Central memory CD8-positive, alpha-beta T cell (primary cell): ENCODE results near the gene PPCS.

Experiments
- ATAC-seq: fragments of 150-1000 bp; cut with Tn5 transposase; replicated peaks from 2 replicates; pipeline ENCODE4 v1.10.0; 2022; ENCODE audit warnings: mild to moderate bottlenecking, moderate FRiP score, moderate number of reproducible peaks; ENCODE audit not compliant: poor library complexity, severe bottlenecking; ENCODE audit errors: extremely low read depth
- DNase-seq, 2 donors: peaks; one replicate each; pipeline ENCODE4 v3.0.0; 2021; ENCODE audit warnings: low spot score in 2 of 2
- H3K27ac Mint-ChIP-seq: one replicate; pipeline ENCODE4 v1.8.0; 2022; ENCODE audit warnings: low read depth, mild to moderate bottlenecking, moderate library complexity, mixed read lengths
- H3K27me3 Mint-ChIP-seq: one replicate; pipeline ENCODE4 v1.8.0; 2022; ENCODE audit warnings: mixed read lengths
- H3K36me3 Mint-ChIP-seq: one replicate; pipeline ENCODE4 v1.8.0; 2022; ENCODE audit warnings: mild to moderate bottlenecking, moderate library complexity, mixed read lengths; ENCODE audit not compliant: insufficient read depth
- H3K4me1 Mint-ChIP-seq: one replicate; pipeline ENCODE4 v1.8.0; 2022; ENCODE audit warnings: mixed read lengths
- H3K4me3 Mint-ChIP-seq: one replicate; pipeline ENCODE4 v1.8.0; 2022; ENCODE audit warnings: mild to moderate bottlenecking, moderate library complexity, mixed read lengths
- H3K9me3 Mint-ChIP-seq: one replicate; pipeline ENCODE4 v1.8.0; 2022; ENCODE audit warnings: mixed read lengths

The PPCS gene

GRCh38 chr1:42430286-42431135 is 25.8 kb upstream of the PPCS start:
- no peak for ATAC-seq
- Mint-ChIP-seq H3K27ac (no peak overlapping the region), H3K4me1 (no peaks in the 10 kb centered on the region), H3K9me3 (no peaks in the 10 kb centered on the region), H3K36me3 (peaks cover 2% of the 10 kb centered on the region), H3K4me3 (no peak overlapping the region), H3K27me3 (no peaks in the 10 kb centered on the region)
- no peak for DNase-seq

DNA sequence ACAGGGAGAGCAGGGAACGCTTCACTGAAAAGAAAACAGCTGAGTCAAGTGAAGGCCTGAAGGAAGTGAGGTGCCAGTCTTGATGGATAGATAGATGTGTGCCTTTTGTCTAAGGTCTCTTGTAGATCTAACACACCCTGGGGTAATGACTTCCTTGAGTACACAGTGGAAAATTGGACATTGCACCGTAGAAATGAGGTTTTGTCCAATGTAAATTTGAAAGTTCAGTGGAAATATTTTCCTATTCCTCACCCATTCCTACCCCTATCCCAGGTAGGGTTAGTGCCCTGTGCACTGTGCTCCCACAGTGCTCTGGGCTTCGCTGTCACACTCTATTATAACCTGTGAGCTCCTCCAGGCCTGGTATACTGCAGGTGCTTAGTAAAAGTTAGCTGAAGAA is 24.8 kb upstream of the PPCS start:
- Mint-ChIP-seq H3K4me3 (no peak overlapping the region), H3K27me3 (no peaks in the 10 kb centered on the region), H3K4me1 (no peaks in the 10 kb centered on the region), H3K36me3 (peaks cover 2% of the 10 kb centered on the region), H3K9me3 (no peaks in the 10 kb centered on the region), H3K27ac (no peak overlapping the region)
- DNase-seq: no peak
- ATAC-seq: no peak

DNA sequence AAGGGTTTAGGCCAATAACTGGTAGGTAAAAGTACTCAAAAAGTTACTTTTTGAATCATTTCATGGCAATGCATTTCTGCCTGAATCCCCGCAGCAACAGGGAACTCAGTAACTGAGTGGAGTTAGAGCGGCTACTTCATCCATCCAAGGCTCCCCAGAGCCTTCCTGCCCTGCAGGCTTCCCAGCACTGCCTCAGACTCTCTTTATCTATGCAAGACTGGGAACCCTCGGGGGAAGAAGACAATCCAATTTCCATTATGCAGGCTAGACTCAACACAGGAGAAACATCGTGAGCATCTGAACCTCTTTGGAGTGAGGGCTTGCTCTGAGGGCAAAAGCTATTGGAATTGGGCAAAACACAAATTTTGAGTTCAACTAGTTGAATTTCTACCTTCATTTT is 23.6 kb upstream of the PPCS start:
- H3K4me1 Mint-ChIP-seq: no peaks in the 10 kb centered on the region
- DNase-seq: no peak
- no peak overlapping the region for H3K4me3 Mint-ChIP-seq
- no peak for ATAC-seq
- H3K27ac Mint-ChIP-seq: no peak overlapping the region
- peaks cover 10% of the 10 kb centered on the region for H3K27me3 Mint-ChIP-seq
- no peaks in the 10 kb centered on the region for H3K36me3 Mint-ChIP-seq
- H3K9me3 Mint-ChIP-seq: no peaks in the 10 kb centered on the region

GRCh38 chr1:42433369-42433768 is 23.0 kb upstream of the PPCS start:
- no peak overlapping the region for H3K27ac Mint-ChIP-seq
- H3K27me3 Mint-ChIP-seq: peaks cover 10% of the 10 kb centered on the region
- H3K9me3 Mint-ChIP-seq: no peaks in the 10 kb centered on the region
- no peaks in the 10 kb centered on the region for H3K4me1 Mint-ChIP-seq
- H3K36me3 Mint-ChIP-seq: no peaks in the 10 kb centered on the region
- no peak overlapping the region for H3K4me3 Mint-ChIP-seq
- DNase-seq: no peak
- no peak for ATAC-seq

GRCh38 chr1:42434340-42434739 is 22.0 kb upstream of the PPCS start:
- Mint-ChIP-seq H3K27me3 (peaks cover 10% of the 10 kb centered on the region), H3K36me3 (no peaks in the 10 kb centered on the region), H3K4me1 (no peaks in the 10 kb centered on the region), H3K9me3 (no peaks in the 10 kb centered on the region), H3K4me3 (no peak overlapping the region), H3K27ac (no peak overlapping the region)
- DNase-seq: no peak
- ATAC-seq: no peak

GRCh38 chr1:42439940-42440339 is 16.4 kb upstream of the PPCS start:
- Mint-ChIP-seq H3K27me3 (peaks cover 10% of the 10 kb centered on the region), H3K4me3 (no peak overlapping the region), H3K4me1 (no peaks in the 10 kb centered on the region), H3K36me3 (no peaks in the 10 kb centered on the region), H3K27ac (no peak overlapping the region), H3K9me3 (no peaks in the 10 kb centered on the region)
- ATAC-seq: no peak
- no peak for DNase-seq

DNA sequence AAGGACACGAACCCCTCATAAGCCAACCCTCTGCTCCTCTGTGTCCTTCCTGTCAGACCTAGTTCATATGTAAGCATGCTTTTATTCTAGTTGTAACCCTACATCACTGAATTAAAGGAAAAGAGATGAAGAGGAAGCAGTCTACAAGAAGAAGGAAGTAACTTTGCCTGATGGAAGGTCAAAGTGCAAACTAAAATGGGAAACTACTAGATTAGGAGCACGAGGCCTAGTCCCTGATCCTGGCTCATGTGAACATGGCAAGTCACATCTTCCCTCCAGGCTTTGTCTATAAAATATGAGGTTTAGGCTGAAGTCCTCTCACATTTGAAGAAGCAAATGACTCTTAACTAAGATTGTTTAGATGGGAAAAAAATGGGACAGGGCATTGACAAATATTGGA is 13.7 kb upstream of the PPCS start:
- Mint-ChIP-seq H3K27me3 (no peaks in the 10 kb centered on the region), H3K9me3 (no peaks in the 10 kb centered on the region), H3K4me1 (no peaks in the 10 kb centered on the region), H3K27ac (no peak overlapping the region), H3K4me3 (no peak overlapping the region), H3K36me3 (no peaks in the 10 kb centered on the region)
- ATAC-seq (no peak), DNase-seq (no peak)

- H3K27ac Mint-ChIP-seq: no peak overlapping the region
- no peaks in the 10 kb centered on the region for H3K27me3 Mint-ChIP-seq
- no peak overlapping the region for H3K4me3 Mint-ChIP-seq
Observed at GRCh38 chr1:42449256-42449655, 7.1 kb upstream of the PPCS start.

GRCh38 chr1:42450061-42450460 is 6.3 kb upstream of the PPCS start:
- Mint-ChIP-seq H3K9me3 (no peaks in the 10 kb centered on the region), H3K4me3 (no peak overlapping the region), H3K36me3 (peaks cover 3% of the 10 kb centered on the region), H3K27ac (no peak overlapping the region), H3K27me3 (no peaks in the 10 kb centered on the region), H3K4me1 (peaks cover 3% of the 10 kb centered on the region)
- DNase-seq (no peak), ATAC-seq (no peak)

More at GRCh38 chr1:42449256-42449655, 7.1 kb upstream of the PPCS start:
- Mint-ChIP-seq H3K4me1 (no peaks in the 10 kb centered on the region), H3K36me3 (no peaks in the 10 kb centered on the region), H3K9me3 (no peaks in the 10 kb centered on the region)
- ATAC-seq (no peak), DNase-seq (no peak)

GRCh38 chr1:42453386-42453785 is 3.0 kb upstream of the PPCS start:
- Mint-ChIP-seq H3K27me3 (no peaks in the 10 kb centered on the region), H3K27ac (no peak overlapping the region), H3K4me1 (peaks cover 29% of the 10 kb centered on the region), H3K4me3 (no peak overlapping the region), H3K9me3 (no peaks in the 10 kb centered on the region), H3K36me3 (peaks cover 28% of the 10 kb centered on the region)
- no peak for ATAC-seq
- no peak for DNase-seq

GRCh38 chr1:42454403-42454802 is 1.9 kb upstream of the PPCS start:
- no peak for ATAC-seq
- Mint-ChIP-seq H3K4me1 (peaks cover 31% of the 10 kb centered on the region), H3K36me3 (peaks cover 37% of the 10 kb centered on the region), H3K27ac (no peak overlapping the region), H3K9me3 (no peaks in the 10 kb centered on the region), H3K4me3 (no peak overlapping the region), H3K27me3 (no peaks in the 10 kb centered on the region)
- no peak for DNase-seq

- peak; percentile 59 for ATAC-seq
- H3K27ac Mint-ChIP-seq: peak overlapping the region; percentile 98
- peak overlapping the region; percentile 88 for H3K4me3 Mint-ChIP-seq
- H3K27me3 Mint-ChIP-seq: no peaks in the 10 kb centered on the region
- H3K36me3 Mint-ChIP-seq: peaks cover 50% of the 10 kb centered on the region
- no peaks in the 10 kb centered on the region for H3K9me3 Mint-ChIP-seq
- peak in 1 of 2 donors; percentile 44 for DNase-seq
- peaks cover 43% of the 10 kb centered on the region for H3K4me1 Mint-ChIP-seq
Observed at GRCh38 chr1:42456754-42457089, 379 bp downstream of the PPCS start.

DNA sequence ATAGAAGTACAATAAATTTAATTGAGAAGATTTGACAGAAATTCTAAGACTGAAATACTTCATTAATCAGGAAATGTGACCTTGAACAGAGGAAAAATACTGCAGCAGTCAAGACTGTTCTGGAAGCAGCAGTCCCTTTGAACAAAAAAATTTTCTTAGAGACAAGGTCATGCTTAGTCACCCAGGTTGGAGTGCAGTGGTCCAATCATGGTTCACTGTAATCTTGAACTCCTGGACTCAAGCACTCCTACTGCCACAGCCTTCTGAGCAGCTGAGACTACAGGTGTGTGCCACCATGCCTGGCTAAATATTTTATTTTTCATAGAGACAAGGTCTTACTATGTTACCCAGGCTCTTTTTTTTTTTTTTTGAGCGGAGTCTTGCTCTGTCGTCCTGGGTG is 4.9 kb downstream of the PPCS start:
- H3K9me3 Mint-ChIP-seq: no peaks in the 10 kb centered on the region
- H3K4me1 Mint-ChIP-seq: peaks cover 50% of the 10 kb centered on the region
- H3K27me3 Mint-ChIP-seq: no peaks in the 10 kb centered on the region
- no peak for ATAC-seq
- H3K36me3 Mint-ChIP-seq: peaks cover 48% of the 10 kb centered on the region
- no peak for DNase-seq
- no peak overlapping the region for H3K4me3 Mint-ChIP-seq
- H3K27ac Mint-ChIP-seq: no peak overlapping the region
